IMR-90 (cell line): Measurements from ENCODE around the gene ALOX15B. TPM values are rescaled to one million over a fixed set of nuclear protein-coding genes. Genes with fewer than 3 reads are reported as not detected.

ENCODE experiments used
- ATAC-seq: fragments of 200-7000 bp; cut with Tn5 transposase; 2 replicates; pipeline ENCODE4 v1.9.1; 2020; ENCODE audit warnings: low read depth, mild to moderate bottlenecking, moderate library complexity
- BruUV-seq: library from RNA; stranded (reverse); fragments of 400-500 nt; replicated peaks from 2 replicates; lab custom pipeline; 2021; lab: Mats Ljungman, UMichigan
- CTCF ChIA-PET: fragments of 300-600 bp; formaldehyde crosslinking; extraction: SDS; loops from one replicate; lab custom pipeline; 2021; ENCODE audit warnings: antibody characterized with exemption; lab: Yijun Ruan, JAX
- POLR2A ChIA-PET: fragments of 300-600 bp; sonication (Branson Sonifier 250); formaldehyde crosslinking; loops from one replicate; lab custom pipeline; 2022; ENCODE audit warnings: antibody characterized with exemption; ENCODE audit not compliant: unreplicated experiment; lab: Charles Lee
- DNase-seq: peaks from one replicate; pipeline ENCODE4 v3.0.0; 2013
- H2AFZ ChIP-seq: replicated peaks from 2 replicates; pipeline ENCODE3; 2013; ENCODE audit warnings: low read length, mild to moderate bottlenecking; ENCODE audit not compliant: poor library complexity
- H2AK5ac ChIP-seq: 2 replicates; pipeline ENCODE4 v1.6.1; 2013; ENCODE audit warnings: low read depth, low read length, inconsistent platforms
- H2AK9ac ChIP-seq: replicated peaks from 2 replicates; pipeline ENCODE3; 2013; ENCODE audit warnings: mild to moderate bottlenecking, low read depth, low read length, moderate library complexity; ENCODE audit not compliant: poor library complexity
- H2BK120ac ChIP-seq: 2 replicates; pipeline ENCODE4 v1.6.1; 2013; ENCODE audit warnings: low read depth, low read length, inconsistent platforms
- H2BK15ac ChIP-seq: 3 replicates; pipeline ENCODE4 v1.6.1; 2013; ENCODE audit warnings: low read depth, low read length, inconsistent platforms
- H2BK20ac ChIP-seq: 2 replicates; pipeline ENCODE4 v1.6.1; 2013; ENCODE audit warnings: low read depth, mild to moderate bottlenecking, inconsistent platforms, low read length, moderate library complexity
- H2BK5ac ChIP-seq: 2 replicates; pipeline ENCODE4 v1.6.1; 2013; ENCODE audit warnings: mild to moderate bottlenecking, low read depth, low read length, inconsistent platforms; ENCODE audit not compliant: poor library complexity, severe bottlenecking
- H3K14ac ChIP-seq: replicated peaks from 2 replicates; pipeline ENCODE4 v1.6.1; 2013; ENCODE audit warnings: low read depth, low read length, inconsistent platforms
- H3K18ac ChIP-seq: 2 replicates; pipeline ENCODE4 v1.6.1; 2013; ENCODE audit warnings: low read depth, low read length, control low read depth
- H3K23ac ChIP-seq: 2 replicates; pipeline ENCODE4 v1.6.1; 2013; ENCODE audit warnings: low read depth, low read length, inconsistent platforms
- H3K27ac ChIP-seq: 2 replicates; pipeline ENCODE4 v1.5.1; 2013; ENCODE audit warnings: mild to moderate bottlenecking, control low read depth, low read length; ENCODE audit not compliant: insufficient read depth
- H3K27me3 ChIP-seq: 2 replicates; pipeline ENCODE4 v1.6.1; 2013; ENCODE audit warnings: low read length; ENCODE audit not compliant: control insufficient read depth, insufficient read depth
- H3K36me3 ChIP-seq: 2 replicates; pipeline ENCODE4 v1.6.1; 2013; ENCODE audit warnings: low read length, mixed read lengths; ENCODE audit not compliant: control insufficient read depth, insufficient read depth
- H3K4ac ChIP-seq: 2 replicates; pipeline ENCODE4 v1.6.1; 2013; ENCODE audit warnings: low read depth, low read length, inconsistent platforms
- H3K4me1 ChIP-seq: 2 replicates; pipeline ENCODE4 v1.6.1; 2013; ENCODE audit warnings: low read length, mixed read lengths; ENCODE audit not compliant: control insufficient read depth, insufficient read depth
- H3K4me2 ChIP-seq: 2 replicates; pipeline ENCODE4 v1.6.1; 2013; ENCODE audit warnings: low read depth, mild to moderate bottlenecking, control low read depth, low read length, moderate library complexity
- H3K4me3 ChIP-seq: 2 replicates; pipeline ENCODE4 v1.5.1; 2013; ENCODE audit warnings: low read depth, mild to moderate bottlenecking, control low read depth, low read length, moderate library complexity; ENCODE audit not compliant: insufficient read depth
- H3K56ac ChIP-seq: 2 replicates; pipeline ENCODE4 v1.6.1; 2013; ENCODE audit warnings: low read length, inconsistent platforms; ENCODE audit not compliant: insufficient read depth; ENCODE audit errors: extremely low read depth
- H3K79me1 ChIP-seq, 2 experiments: 2 replicates each; pipeline ENCODE4 v1.6.1; 2013; ENCODE audit warnings: low read length in 2 of 2, inconsistent platforms in 1 of 2, low read depth in 1 of 2
- H3K9ac ChIP-seq: 2 replicates; pipeline ENCODE4 v1.6.1; 2013; ENCODE audit warnings: low read depth, low read length, control low read depth
- H3K9me1 ChIP-seq: 2 replicates; pipeline ENCODE4 v1.6.1; 2013; ENCODE audit warnings: low read length, inconsistent platforms; ENCODE audit not compliant: insufficient read depth
- H3K9me3 ChIP-seq: 2 replicates; pipeline ENCODE4 v1.6.1; 2013; ENCODE audit warnings: low read length; ENCODE audit not compliant: control insufficient read depth, insufficient read depth
- H4K20me1 ChIP-seq: 2 replicates; pipeline ENCODE4 v1.6.1; 2013; ENCODE audit warnings: low read length, inconsistent platforms; ENCODE audit not compliant: insufficient read depth
- H4K5ac ChIP-seq: 2 replicates; pipeline ENCODE4 v1.6.1; 2013; ENCODE audit warnings: mild to moderate bottlenecking, low read depth, low read length, control low read depth
- H4K8ac ChIP-seq, 2 experiments: 2 replicates each; pipeline ENCODE4 v1.6.1; 2013; ENCODE audit warnings: low read depth in 2 of 2, low read length in 2 of 2, control low read depth in 1 of 2, inconsistent platforms in 1 of 2
- H4K91ac ChIP-seq: 2 replicates; pipeline ENCODE4 v1.6.1; 2013; ENCODE audit warnings: low read depth, low read length, inconsistent platforms; ENCODE audit not compliant: insufficient read depth
- CEBPB ChIP-seq: IDR thresholded peaks from 2 replicates; pipeline ENCODE4 v1.6.1; 2012; ENCODE audit warnings: low read depth, low read length, improper control_type of control experiment
- CHD1 ChIP-seq: IDR thresholded peaks from 2 replicates; pipeline ENCODE4 v1.6.1; 2012; ENCODE audit warnings: low read depth, low read length, improper control_type of control experiment
- FOS ChIP-seq: fragments of 150-350 bp; IDR thresholded peaks from 2 replicates; pipeline ENCODE4 v1.6.1; 2016; ENCODE audit warnings: low read depth, low read length
- MAFK ChIP-seq: IDR thresholded peaks from 2 replicates; pipeline ENCODE4 v1.6.1; 2012; ENCODE audit warnings: low read depth, low read length, improper control_type of control experiment
- MAZ ChIP-seq: IDR thresholded peaks from 2 replicates; pipeline ENCODE4 v1.6.1; 2012; ENCODE audit warnings: low read depth, mild to moderate bottlenecking, low read length, improper control_type of control experiment, moderate library complexity, borderline replicate concordance
- MXI1 ChIP-seq: IDR thresholded peaks from 2 replicates; pipeline ENCODE4 v1.6.1; 2012; ENCODE audit warnings: low read depth, mild to moderate bottlenecking, low read length, moderate library complexity, borderline replicate concordance
- POLR2A ChIP-seq: IDR thresholded peaks from 2 replicates; pipeline ENCODE4 v1.6.1; 2012; ENCODE audit warnings: mild to moderate bottlenecking, low read depth, low read length
- RCOR1 ChIP-seq: IDR thresholded peaks from 2 replicates; pipeline ENCODE4 v1.6.1; 2012; ENCODE audit warnings: mild to moderate bottlenecking, low read length, improper control_type of control experiment; ENCODE audit not compliant: insufficient replicate concordance
- RFX5 ChIP-seq: IDR thresholded peaks from 2 replicates; pipeline ENCODE4 v1.8.0; 2012; ENCODE audit warnings: low read depth, mild to moderate bottlenecking, low read length, moderate library complexity
- SMC3 ChIP-seq: fragments of 150-350 bp; IDR thresholded peaks from 2 replicates; pipeline ENCODE4 v1.6.1; 2016; ENCODE audit warnings: low read depth, mild to moderate bottlenecking, antibody characterized with exemption, low read length, moderate library complexity
- WGBS, 2 experiments: methylation state at CpG; one replicate each; pipeline versions ENCODE4 v1.1.5 to v1.1.7; 2013; ENCODE audit warnings: missing lambda C conversion rate in 2 of 2; ENCODE audit not compliant: insufficient read length in 1 of 2; ENCODE audit errors: extremely low coverage in 2 of 2; 5-methylcytosine and 5-hydroxymethylcytosine counted together
- dilution Hi-C: fragments of 300-500 bp; cut with HindIII; formaldehyde crosslinking; loops from one replicate; pipeline ENCODE4 v1.14.3; 2018; ENCODE audit warnings: low sequenced_read_pairs; ENCODE audit not compliant: unreplicated experiment
- in situ Hi-C: fragments of 300-500 bp; cut with MboI; formaldehyde crosslinking; loops from 3 replicates; pipeline ENCODE4 v1.14.3; 2019; ENCODE audit warnings: low sequenced_read_pairs, inconsistent platforms, mixed read lengths
- intact Hi-C: fragments of 100-400 bp; cut with micrococcal nuclease; formaldehyde crosslinking; loops from 2 replicates; pipeline ENCODE4 v1.10.0; 2022
- polyA plus RNA-seq, 3 experiments: library from polyadenylated mRNA; depleted of rRNA; stranded (reverse); fragments of >200 nt; gene quantifications; 2 replicates each; pipeline ENCODE4 v1.2.3, GENCODE V29; 2012; ENCODE audit warnings: low replicate concordance in 1 of 3
- total RNA-seq: library from RNA; depleted of rRNA; stranded (reverse); fragments of >200 nt; gene quantifications from 2 replicates; pipeline ENCODE4 v1.2.3, GENCODE V29; 2012
- TF ChIP-seq, protein P1 (sequence below): fragments of 150-350 bp; IDR thresholded peaks from 2 replicates; pipeline ENCODE4 v1.6.1; 2017; ENCODE audit warnings: mild to moderate bottlenecking, antibody characterized with exemption, low read length, low read depth
- TF ChIP-seq, protein P2 (sequence below): conservative IDR thresholded peaks from 2 replicates; pipeline ENCODE4 v1.5.1; 2012; ENCODE audit warnings: mild to moderate bottlenecking, low read depth, low read length, improper control_type of control experiment

ALOX15B gene
- total and polyA plus RNA-seq, 2 of the 4 experiments (the other 2 are of a cell fraction): not detected

DNA sequence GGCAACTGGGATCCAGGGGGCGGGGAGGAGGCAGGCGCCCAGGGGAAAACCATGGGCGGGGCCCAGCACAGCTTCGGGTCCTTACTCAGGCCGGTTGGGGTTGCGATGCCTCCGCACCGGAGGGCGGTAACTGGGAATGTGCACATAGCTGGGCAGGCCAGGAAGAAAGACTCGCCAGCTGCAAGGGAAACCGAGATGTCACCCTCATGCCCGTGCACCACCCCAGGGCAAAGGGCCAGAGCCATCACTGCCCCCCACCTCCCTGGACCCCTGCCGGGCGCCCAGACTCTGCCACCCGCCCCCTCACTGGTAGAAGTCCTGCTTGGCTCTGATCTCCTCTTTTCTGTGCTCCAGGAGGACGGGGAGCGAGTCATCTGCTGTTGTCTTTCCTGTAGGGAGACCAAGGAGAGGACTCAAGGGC, 42.0 kb downstream of the ALOX15B start (continued):
- TF ChIP-seq RCOR1 (no peak), CHD1 (no peak)
- TF ChIP-seq, protein P1, sequence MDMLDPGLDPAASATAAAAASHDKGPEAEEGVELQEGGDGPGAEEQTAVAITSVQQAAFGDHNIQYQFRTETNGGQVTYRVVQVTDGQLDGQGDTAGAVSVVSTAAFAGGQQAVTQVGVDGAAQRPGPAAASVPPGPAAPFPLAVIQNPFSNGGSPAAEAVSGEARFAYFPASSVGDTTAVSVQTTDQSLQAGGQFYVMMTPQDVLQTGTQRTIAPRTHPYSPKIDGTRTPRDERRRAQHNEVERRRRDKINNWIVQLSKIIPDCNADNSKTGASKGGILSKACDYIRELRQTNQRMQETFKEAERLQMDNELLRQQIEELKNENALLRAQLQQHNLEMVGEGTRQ: no peak

DNA sequence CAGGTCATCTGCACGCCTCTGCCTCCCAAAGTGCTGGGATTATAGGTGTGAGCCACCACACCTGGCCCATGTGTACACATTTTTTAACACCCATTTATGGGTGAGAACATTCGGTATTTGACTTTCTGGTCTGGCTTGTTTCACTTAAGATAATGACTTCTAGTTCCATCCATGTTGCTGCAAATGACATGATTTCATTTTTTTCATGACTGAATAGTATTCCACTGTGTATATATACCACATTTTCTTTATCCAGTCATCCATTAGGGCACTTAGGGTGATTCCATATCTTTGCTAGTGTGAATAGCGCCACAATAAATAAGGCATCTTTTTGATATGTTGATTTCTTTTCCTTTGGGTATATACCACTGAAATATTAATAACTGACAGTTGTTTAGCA, 43.0 kb downstream of the ALOX15B start:
- Histone ChIP-seq H3K79me1 (no peaks in the 10 kb centered on the region), H2BK15ac (no peak overlapping the region), H3K4me3 (no peak overlapping the region), H2BK5ac (no peak overlapping the region), H2AK5ac (no peak overlapping the region), H3K27me3 (peaks cover 60% of the 10 kb centered on the region), H3K9me3 (no peaks in the 10 kb centered on the region), H3K18ac (no peak overlapping the region), H3K4me1 (0 out of 2 replicates have a peak, but pooled peaks cover 1% of the 10 kb centered on the region), H4K20me1 (no peaks in the 10 kb centered on the region), H3K36me3 (no peaks in the 10 kb centered on the region), H4K5ac (no peak overlapping the region), H3K27ac (no peak overlapping the region), H2BK20ac (no peak overlapping the region), H2AK9ac (no peak overlapping the region), H4K8ac (no peak overlapping the region), H3K23ac (no peak overlapping the region), H4K91ac (no peak overlapping the region), H3K4ac (no peak overlapping the region), H3K14ac (no peak overlapping the region), H2BK120ac (no peak overlapping the region), H3K9me1 (no peaks in the 10 kb centered on the region), H3K4me2 (no peak overlapping the region), H3K56ac (no peak overlapping the region), H3K9ac (no peak overlapping the region), H2AFZ (no peak overlapping the region)
- intact Hi-C loops: loop anchor here (5.0 kb wide), 1 partner anchor 75 kb away; no protein-coding TSS in a partner anchor
- dilution Hi-C loops: no loop called here
- ATAC-seq (no peak), DNase-seq (no peak)
- no CpG with 5 or more reads among the region's 3 CpGs for WGBS, 2 experiments
- in situ Hi-C loops: loop anchor here (25.0 kb wide), 2 partner anchors 230 to 680 kb away; partner anchors contain the start of genes ARHGEF15 and SPDYE4
- no TSS peak for BruUV-seq
- ChIA-PET CTCF (no interaction called here), POLR2A (no interaction called here)
- TF ChIP-seq CHD1 (no peak), POLR2A (no peak), RFX5 (no peak), SMC3 (no peak), CEBPB (no peak), MXI1 (no peak), MAZ (no peak), RCOR1 (no peak), MAFK (no peak), FOS (no peak)
- TF ChIP-seq, protein P1: no peak
- TF ChIP-seq, protein P2, sequence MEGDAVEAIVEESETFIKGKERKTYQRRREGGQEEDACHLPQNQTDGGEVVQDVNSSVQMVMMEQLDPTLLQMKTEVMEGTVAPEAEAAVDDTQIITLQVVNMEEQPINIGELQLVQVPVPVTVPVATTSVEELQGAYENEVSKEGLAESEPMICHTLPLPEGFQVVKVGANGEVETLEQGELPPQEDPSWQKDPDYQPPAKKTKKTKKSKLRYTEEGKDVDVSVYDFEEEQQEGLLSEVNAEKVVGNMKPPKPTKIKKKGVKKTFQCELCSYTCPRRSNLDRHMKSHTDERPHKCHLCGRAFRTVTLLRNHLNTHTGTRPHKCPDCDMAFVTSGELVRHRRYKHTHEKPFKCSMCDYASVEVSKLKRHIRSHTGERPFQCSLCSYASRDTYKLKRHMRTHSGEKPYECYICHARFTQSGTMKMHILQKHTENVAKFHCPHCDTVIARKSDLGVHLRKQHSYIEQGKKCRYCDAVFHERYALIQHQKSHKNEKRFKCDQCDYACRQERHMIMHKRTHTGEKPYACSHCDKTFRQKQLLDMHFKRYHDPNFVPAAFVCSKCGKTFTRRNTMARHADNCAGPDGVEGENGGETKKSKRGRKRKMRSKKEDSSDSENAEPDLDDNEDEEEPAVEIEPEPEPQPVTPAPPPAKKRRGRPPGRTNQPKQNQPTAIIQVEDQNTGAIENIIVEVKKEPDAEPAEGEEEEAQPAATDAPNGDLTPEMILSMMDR: no peak
